Small intestine (tissue), 7 donors: ENCODE measurements around the gene HOMER1. TPM values are rescaled to one million over a fixed set of nuclear protein-coding genes. Genes with fewer than 3 reads are reported as not detected.
"Not testable (repeated sequence)": the region's sequence is repeated elsewhere in the genome, so short reads cannot be mapped to it uniquely, and the experiment has no call there.

Experiments
- DNase-seq, 2 donors: peaks; one replicate each; pipeline versions ENCODE4 v3.0.0 to v3.0.0-alpha.2; 2013
- FAIRE-seq: peaks from 2 replicates; lab custom pipeline; 2012; peaks lifted over from hg19 to GRCh38; lab: Jason Lieb, UNC
- H3K27ac ChIP-seq, 3 donors: one replicate each; pipeline ENCODE4 v1.5.1; 2013; ENCODE audit warnings: low read length in 2 of 3, mild to moderate bottlenecking in 2 of 3, control low read depth in 1 of 3, inconsistent platforms in 1 of 3, low read depth in 1 of 3, moderate library complexity in 1 of 3
- H3K27me3 ChIP-seq, 3 donors: one replicate each; pipeline ENCODE4 v1.6.1; 2013; ENCODE audit warnings: low read length in 3 of 3, inconsistent platforms in 1 of 3; ENCODE audit not compliant: control insufficient read depth in 3 of 3, insufficient read depth in 3 of 3
- H3K36me3 ChIP-seq, 3 donors: one replicate each; pipeline ENCODE4 v1.6.1; 2013; ENCODE audit warnings: low read length in 3 of 3, inconsistent platforms in 1 of 3, low read depth in 1 of 3, mild to moderate bottlenecking in 1 of 3, moderate library complexity in 1 of 3; ENCODE audit not compliant: control insufficient read depth in 3 of 3, insufficient read depth in 2 of 3
- H3K4me1 ChIP-seq, 3 donors: one replicate each; pipeline ENCODE4 v1.6.1; 2013; ENCODE audit warnings: low read length in 2 of 3, inconsistent platforms in 1 of 3, low read depth in 1 of 3, mild to moderate bottlenecking in 1 of 3, moderate library complexity in 1 of 3; ENCODE audit not compliant: control insufficient read depth in 3 of 3, insufficient read depth in 2 of 3
- H3K4me3 ChIP-seq, 3 donors: one replicate each; pipeline ENCODE4 v1.5.1; 2013; ENCODE audit warnings: low read length in 3 of 3, control low read depth in 1 of 3, inconsistent platforms in 1 of 3, low read depth in 1 of 3, mild to moderate bottlenecking in 1 of 3, moderate library complexity in 1 of 3
- H3K9me3 ChIP-seq, 2 donors: one replicate each; pipeline ENCODE4 v1.6.1; 2013; ENCODE audit warnings: low read depth in 1 of 2, low read length in 1 of 2; ENCODE audit not compliant: control insufficient read depth in 2 of 2, insufficient read depth in 1 of 2
- WGBS, 3 donors: extraction: QIAGEN DNeasy Blood & Tissue Kit; methylation state at CpG; one replicate each; pipeline ENCODE4 v1.1.7; 2013; 5-methylcytosine and 5-hydroxymethylcytosine counted together
- polyA plus RNA-seq, 4 donors: library from polyadenylated mRNA; stranded (reverse) in 3 of 4; unstranded in 1 of 4; fragments of 200-250 nt in 3 of 4; fragments of 120-200 nt in 1 of 4; gene quantifications; one replicate each; pipeline versions ENCODE4 v1.2.1 to v1.2.3, GENCODE V29; 2013
- donor health status: healthy with polysubstance abuse.
- donor health status: control.
- donor health status: control.
- donor health status: Bipolar disorder and iron deficiency.
- donor health status: healthy.

HOMER1 gene
- polyA plus RNA-seq, 4 donors, result 0.27 to 2.6 (median 0.39) TPM; not detected in 1

GRCh38 chr5:79527431-79527830 lies 13.5 kb upstream of the HOMER1 start:
- no peak for FAIRE-seq
- no peaks in the 10 kb centered on the region for H3K27me3 ChIP-seq
- WGBS, 3 donors, result 64 to 78% (median 75%) methylated on average over 1 of the region's 1 CpG
- H3K36me3 ChIP-seq, result no peaks in the 10 kb centered on the region
- no peak overlapping the region for H3K4me3 ChIP-seq
- peaks cover 0 to 14% of the 10 kb centered on the region in 2 donors for H3K9me3 ChIP-seq
- no peak overlapping the region for H3K27ac ChIP-seq
- no peaks in the 10 kb centered on the region for H3K4me1 ChIP-seq
- no peak for DNase-seq

- H3K36me3 ChIP-seq, result no peaks in the 10 kb centered on the region
- H3K4me1 ChIP-seq, result no peaks in the 10 kb centered on the region
- 73 to 86% (median 82%) methylated on average over 5 of the region's 5 CpGs for WGBS, 3 donors
- H3K9me3 ChIP-seq, result peaks cover 0 to 14% of the 10 kb centered on the region in 2 donors
- FAIRE-seq (no peak), DNase-seq (no peak)
- H3K4me3 ChIP-seq, result no peak overlapping the region
- no peak overlapping the region for H3K27ac ChIP-seq
- no peaks in the 10 kb centered on the region for H3K27me3 ChIP-seq
Observed at GRCh38 chr5:79526928-79527327, 13.0 kb upstream of the HOMER1 start.

- Histone ChIP-seq H3K4me3 (no peak overlapping the region), H3K27ac (no peak overlapping the region), H3K9me3 (peaks cover 0 to 14% of the 10 kb centered on the region in 2 donors), H3K27me3 (no peaks in the 10 kb centered on the region), H3K4me1 (no peaks in the 10 kb centered on the region), H3K36me3 (no peaks in the 10 kb centered on the region)
- 86 to 88% (median 86%) methylated on average over 2 of the region's 2 CpGs for WGBS, 3 donors
- FAIRE-seq (no peak), DNase-seq (no peak)
Observed at GRCh38 chr5:79526493-79526892, 12.6 kb upstream of the HOMER1 start.

GRCh38 chr5:79521156-79521555 lies 7.2 kb upstream of the HOMER1 start:
- H3K36me3 ChIP-seq, result no peaks in the 10 kb centered on the region
- H3K27ac ChIP-seq, result no peak overlapping the region
- H3K9me3 ChIP-seq, result peaks cover 0 to 6% of the 10 kb centered on the region in 2 donors
- no peak overlapping the region for H3K4me3 ChIP-seq
- 90 to 95% (median 95%) methylated on average over 1 of the region's 1 CpG for WGBS, 3 donors
- no peaks in the 10 kb centered on the region for H3K4me1 ChIP-seq
- DNase-seq (no peak), FAIRE-seq (no peak)
- no peaks in the 10 kb centered on the region for H3K27me3 ChIP-seq

GRCh38 chr5:79518718-79519117 lies 4.8 kb upstream of the HOMER1 start:
- DNase-seq (no peak), FAIRE-seq (no peak)
- no peak overlapping the region for H3K4me3 ChIP-seq
- H3K27ac ChIP-seq, result no peak overlapping the region
- no peaks in the 10 kb centered on the region for H3K9me3 ChIP-seq
- no peaks in the 10 kb centered on the region for H3K4me1 ChIP-seq
- WGBS, 3 donors, result 83 to 85% (median 84%) methylated on average over 1 of the region's 1 CpG
- H3K36me3 ChIP-seq, result no peaks in the 10 kb centered on the region
- H3K27me3 ChIP-seq, result no peaks in the 10 kb centered on the region

- no peak for DNase-seq
- Histone ChIP-seq H3K4me1 (peaks cover 0 to 7% (median 0%) of the 10 kb centered on the region in 3 donors), H3K27ac (no peak overlapping the region), H3K27me3 (peaks cover 0 to 10% (median 0%) of the 10 kb centered on the region in 3 donors), H3K36me3 (no peaks in the 10 kb centered on the region), H3K4me3 (no peak overlapping the region), H3K9me3 (no peaks in the 10 kb centered on the region)
- WGBS, 3 donors, result 55 to 85% (median 82%) methylated on average over 3 of the region's 3 CpGs
- no peak for FAIRE-seq
Observed at GRCh38 chr5:79517601-79518000, 3.7 kb upstream of the HOMER1 start.

- H3K27ac ChIP-seq, result no peak overlapping the region
- no peaks in the 10 kb centered on the region for H3K36me3 ChIP-seq
- H3K9me3 ChIP-seq, result no peaks in the 10 kb centered on the region
- FAIRE-seq (no peak), DNase-seq (no peak)
- 56 to 82% (median 81%) methylated on average over 1 of the region's 1 CpG for WGBS, 3 donors
- peaks cover 0 to 16% (median 0%) of the 10 kb centered on the region in 3 donors for H3K27me3 ChIP-seq
- no peak overlapping the region for H3K4me3 ChIP-seq
- H3K4me1 ChIP-seq, result peaks cover 0 to 7% (median 0%) of the 10 kb centered on the region in 3 donors
Observed at GRCh38 chr5:79516986-79517385, 3.1 kb upstream of the HOMER1 start.

- FAIRE-seq, H3K9me3 ChIP-seq, H3K27ac ChIP-seq, DNase-seq, H3K4me1 ChIP-seq, H3K4me3 ChIP-seq, H3K36me3 ChIP-seq: not testable (repeated sequence)
- WGBS, 3 donors, result 94 to 96% (median 96%) methylated on average over 14 of the region's 14 CpGs
- peaks cover 0 to 21% (median 4%) of the 10 kb centered on the region in 3 donors for H3K27me3 ChIP-seq
Observed at GRCh38 chr5:79516331-79516730, 2.4 kb upstream of the HOMER1 start.
